Putamen (tissue), 1 donor: ENCODE data around the gene KLF16.

Experiments
- DNase-seq: peaks from one replicate; pipeline ENCODE4 v3.0.0-alpha.2; 2016; ENCODE audit warnings: low spot score

KLF16 gene

GRCh38 chr19:1867349-1867724 lies 4.0 kb upstream of the KLF16 start:
- DNase-seq: no peak

GRCh38 chr19:1866693-1867348 lies 3.4 kb upstream of the KLF16 start:
- DNase-seq: no peak

GRCh38 chr19:1865172-1866010 lies 2.0 kb upstream of the KLF16 start:
- no peak for DNase-seq

- DNase-seq: no peak
These were observed 1.2 kb upstream of the KLF16 start for GRCh38 chr19:1864480-1865171.

- DNase-seq: peak; percentile 88
These were observed 480 bp upstream of the KLF16 start for GRCh38 chr19:1863638-1864479.

GRCh38 chr19:1862424-1863327 lies 703 bp downstream of the KLF16 start:
- no peak for DNase-seq

GRCh38 chr19:1862068-1862423 lies 1.3 kb downstream of the KLF16 start:
- no peak for DNase-seq

GRCh38 chr19:1861599-1862031 lies 1.8 kb downstream of the KLF16 start:
- DNase-seq: no peak

- DNase-seq: no peak
These were observed 2.4 kb downstream of the KLF16 start for GRCh38 chr19:1860821-1861598.

- DNase-seq: no peak
These were observed 3.2 kb downstream of the KLF16 start for GRCh38 chr19:1860042-1860775.

GRCh38 chr19:1859331-1859781 lies 4.0 kb downstream of the KLF16 start:
- DNase-seq: no peak

GRCh38 chr19:1858412-1859081 lies 4.8 kb downstream of the KLF16 start:
- DNase-seq: no peak

GRCh38 chr19:1857648-1858326 lies 5.6 kb downstream of the KLF16 start:
- no peak for DNase-seq

GRCh38 chr19:1856698-1857603 lies 6.4 kb downstream of the KLF16 start:
- DNase-seq: no peak

- DNase-seq: no peak
These were observed 7.1 kb downstream of the KLF16 start for GRCh38 chr19:1856345-1856697.

- DNase-seq: no peak
These were observed 7.5 kb downstream of the KLF16 start for GRCh38 chr19:1855828-1856255.
